ENCODE results near the gene GPR82.

GPR82 gene

DNA sequence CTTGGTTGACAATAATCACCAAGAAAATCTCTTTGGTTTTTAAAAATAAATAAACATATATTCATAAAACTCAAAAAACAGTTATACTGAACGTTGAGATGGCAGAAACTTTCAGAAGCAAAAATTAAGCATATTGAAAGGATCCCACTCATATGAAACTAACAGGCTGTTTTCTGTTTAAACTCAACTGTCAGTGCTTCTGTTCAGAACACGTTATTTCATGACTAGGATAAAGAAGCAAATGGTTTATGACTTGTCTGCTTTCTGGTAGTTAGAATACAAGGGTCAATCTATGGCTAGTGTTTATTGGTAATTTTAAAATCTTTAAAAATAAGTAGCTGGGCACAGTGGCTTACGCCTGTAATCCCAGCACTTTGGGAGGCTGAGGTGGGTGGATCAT is 4.1 kb downstream of the GPR82 start:
- Mint-ChIP-seq H3K4me1 (ENCODE audit: low read depth) (peaks cover 7% of the 10 kb centered on the region), H3K27me3 (no peaks in the 10 kb centered on the region), H3K4me3 (no peak overlapping the region), H3K36me3 (ENCODE audit: low read depth) (peaks cover 7% of the 10 kb centered on the region), H3K27ac (no peak overlapping the region), H3K9me3 (no peaks in the 10 kb centered on the region)
- intact Hi-C loops (cut with micrococcal nuclease), result no loop called here

- H3K27me3 Mint-ChIP-seq, result no peaks in the 10 kb centered on the region
- no peak overlapping the region for H3K4me3 Mint-ChIP-seq
- peaks cover 13% of the 10 kb centered on the region for H3K4me1 Mint-ChIP-seq (ENCODE audit: low read depth)
- H3K27ac Mint-ChIP-seq, result no peak overlapping the region
- H3K9me3 Mint-ChIP-seq, result no peaks in the 10 kb centered on the region
- peaks cover 7% of the 10 kb centered on the region for H3K36me3 Mint-ChIP-seq (ENCODE audit: low read depth)
- intact Hi-C loops (cut with micrococcal nuclease), result loop anchor here (10.0 kb wide), 1 partner anchor 45 kb away; the partner anchor contains the start of gene GPR34
Observed at GRCh38 chrX:41730081-41730480, 6.1 kb downstream of the GPR82 start.

GRCh38 chrX:41732260-41732659 is 8.3 kb downstream of the GPR82 start:
- H3K4me1 Mint-ChIP-seq (ENCODE audit: low read depth), result peaks cover 27% of the 10 kb centered on the region
- peaks cover 3% of the 10 kb centered on the region for H3K36me3 Mint-ChIP-seq (ENCODE audit: low read depth)
- H3K27ac Mint-ChIP-seq, result peak overlapping the region; percentile 75
- intact Hi-C loops (cut with micrococcal nuclease), result loop anchor here (10.0 kb wide), 1 partner anchor 47 kb away; the partner anchor contains the start of gene GPR34
- H3K27me3 Mint-ChIP-seq, result no peaks in the 10 kb centered on the region
- H3K4me3 Mint-ChIP-seq, result no peak overlapping the region
- no peaks in the 10 kb centered on the region for H3K9me3 Mint-ChIP-seq

GRCh38 chrX:41733939-41734338 is 10.0 kb downstream of the GPR82 start:
- no peaks in the 10 kb centered on the region for H3K9me3 Mint-ChIP-seq
- H3K27ac Mint-ChIP-seq, result peak overlapping the region; percentile 62
- peak overlapping the region; percentile 32 for H3K4me3 Mint-ChIP-seq

DNA sequence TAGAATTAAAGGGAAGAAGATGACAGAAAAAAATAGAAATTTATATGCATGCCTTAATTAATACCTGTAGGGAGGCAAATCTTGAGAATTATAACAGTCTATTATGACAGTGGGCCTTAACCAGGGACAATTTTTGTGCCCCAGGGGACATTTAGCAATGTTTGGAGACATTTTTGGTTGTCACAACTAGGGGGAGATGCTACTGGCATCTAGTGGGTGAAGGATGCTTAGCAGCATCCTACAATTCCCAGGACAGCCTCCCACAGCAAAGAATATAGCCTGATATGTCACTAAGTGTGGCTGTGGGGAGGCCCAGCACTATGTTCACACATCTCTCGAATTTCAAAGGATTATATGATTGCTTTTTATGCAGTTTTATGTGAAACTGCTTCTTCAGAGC is 10.5 kb downstream of the GPR82 start:
- H3K4me3 Mint-ChIP-seq, result peak overlapping the region; percentile 32
- H3K9me3 Mint-ChIP-seq, result no peaks in the 10 kb centered on the region
- no peaks in the 10 kb centered on the region for H3K27me3 Mint-ChIP-seq
- no peaks in the 10 kb centered on the region for H3K36me3 Mint-ChIP-seq (ENCODE audit: low read depth)
- H3K27ac Mint-ChIP-seq, result peak overlapping the region; percentile 62
- peaks cover 27% of the 10 kb centered on the region for H3K4me1 Mint-ChIP-seq (ENCODE audit: low read depth)
- intact Hi-C loops (cut with micrococcal nuclease), result loop anchor here (10.0 kb wide), 1 partner anchor 50 kb away; the partner anchor contains the start of gene GPR34

More at GRCh38 chrX:41733939-41734338, 10.0 kb downstream of the GPR82 start:
- H3K4me1 Mint-ChIP-seq (ENCODE audit: low read depth), result peaks cover 27% of the 10 kb centered on the region
- H3K36me3 Mint-ChIP-seq (ENCODE audit: low read depth), result no peaks in the 10 kb centered on the region
- intact Hi-C loops (cut with micrococcal nuclease), result loop anchor here (10.0 kb wide), 1 partner anchor 49 kb away; the partner anchor contains the start of gene GPR34
- H3K27me3 Mint-ChIP-seq, result no peaks in the 10 kb centered on the region

DNA sequence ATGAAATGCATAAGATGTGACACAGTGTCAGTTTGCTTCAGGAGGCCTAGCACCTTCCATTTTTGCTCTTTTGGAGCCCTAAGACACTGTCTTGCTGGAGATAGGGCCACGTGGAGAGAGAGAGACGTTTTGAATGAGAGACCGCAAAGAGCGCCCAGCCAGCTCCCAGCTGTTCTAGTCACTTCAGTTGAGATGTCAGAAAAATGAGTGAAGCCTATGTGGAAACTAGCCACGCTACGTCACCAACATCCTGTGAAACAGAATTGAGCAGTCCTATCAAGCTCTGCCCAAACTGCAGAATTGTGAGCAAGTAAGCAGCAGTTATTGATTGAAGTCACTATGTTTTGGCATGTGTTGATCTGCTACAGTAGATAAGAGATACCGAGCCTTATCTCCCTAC is 13.1 kb downstream of the GPR82 start:
- no peaks in the 10 kb centered on the region for H3K9me3 Mint-ChIP-seq
- no peak overlapping the region for H3K27ac Mint-ChIP-seq
- no peak overlapping the region for H3K4me3 Mint-ChIP-seq
- H3K36me3 Mint-ChIP-seq (ENCODE audit: low read depth), result no peaks in the 10 kb centered on the region
- intact Hi-C loops (cut with micrococcal nuclease), result loop anchor here (10.0 kb wide), 1 partner anchor 52 kb away; the partner anchor contains the start of gene GPR34
- no peaks in the 10 kb centered on the region for H3K27me3 Mint-ChIP-seq
- peaks cover 33% of the 10 kb centered on the region for H3K4me1 Mint-ChIP-seq (ENCODE audit: low read depth)

DNA sequence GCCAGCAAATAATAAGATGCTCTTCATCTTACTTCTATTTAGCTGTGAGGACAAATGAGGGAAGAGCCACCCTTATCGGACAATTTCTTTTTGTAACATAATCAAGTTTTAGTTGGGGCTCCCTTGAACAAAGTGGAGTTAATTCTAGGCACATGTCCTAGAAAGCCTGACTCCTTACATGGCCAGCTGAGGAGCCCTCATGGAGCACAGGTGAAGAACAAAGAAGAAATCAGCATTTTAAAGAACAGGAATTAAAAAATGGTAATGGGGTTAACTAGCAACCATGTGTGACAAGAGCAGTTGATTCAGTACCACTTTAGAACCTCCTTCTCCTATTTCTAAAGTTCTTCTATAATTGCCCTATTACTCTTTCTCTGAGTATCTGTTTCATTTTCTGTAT is 15.9 kb downstream of the GPR82 start:
- H3K36me3 Mint-ChIP-seq (ENCODE audit: low read depth), result no peaks in the 10 kb centered on the region
- no peak overlapping the region for H3K4me3 Mint-ChIP-seq
- H3K27ac Mint-ChIP-seq, result peak overlapping the region; percentile 45
- H3K4me1 Mint-ChIP-seq (ENCODE audit: low read depth), result peaks cover 33% of the 10 kb centered on the region
- no peaks in the 10 kb centered on the region for H3K9me3 Mint-ChIP-seq
- no peaks in the 10 kb centered on the region for H3K27me3 Mint-ChIP-seq
- intact Hi-C loops (cut with micrococcal nuclease), result loop anchor here (10.0 kb wide), 1 partner anchor 55 kb away; the partner anchor contains the start of gene GPR34

GRCh38 chrX:41750716-41751115 is 26.7 kb downstream of the GPR82 start:
- no peak overlapping the region for H3K4me3 Mint-ChIP-seq
- no peaks in the 10 kb centered on the region for H3K4me1 Mint-ChIP-seq (ENCODE audit: low read depth)
- intact Hi-C loops (cut with micrococcal nuclease), result no loop called here
- H3K27ac Mint-ChIP-seq, result no peak overlapping the region
- H3K9me3 Mint-ChIP-seq, result no peaks in the 10 kb centered on the region
- H3K36me3 Mint-ChIP-seq (ENCODE audit: low read depth), result no peaks in the 10 kb centered on the region
- peaks cover 2% of the 10 kb centered on the region for H3K27me3 Mint-ChIP-seq

- intact Hi-C loops (cut with micrococcal nuclease), result no loop called here
- Mint-ChIP-seq H3K4me1 (ENCODE audit: low read depth) (no peaks in the 10 kb centered on the region), H3K27me3 (no peaks in the 10 kb centered on the region), H3K27ac (no peak overlapping the region), H3K9me3 (no peaks in the 10 kb centered on the region), H3K4me3 (no peak overlapping the region), H3K36me3 (ENCODE audit: low read depth) (no peaks in the 10 kb centered on the region)
Observed at GRCh38 chrX:41758401-41758800, 34.4 kb downstream of the GPR82 start.

DNA sequence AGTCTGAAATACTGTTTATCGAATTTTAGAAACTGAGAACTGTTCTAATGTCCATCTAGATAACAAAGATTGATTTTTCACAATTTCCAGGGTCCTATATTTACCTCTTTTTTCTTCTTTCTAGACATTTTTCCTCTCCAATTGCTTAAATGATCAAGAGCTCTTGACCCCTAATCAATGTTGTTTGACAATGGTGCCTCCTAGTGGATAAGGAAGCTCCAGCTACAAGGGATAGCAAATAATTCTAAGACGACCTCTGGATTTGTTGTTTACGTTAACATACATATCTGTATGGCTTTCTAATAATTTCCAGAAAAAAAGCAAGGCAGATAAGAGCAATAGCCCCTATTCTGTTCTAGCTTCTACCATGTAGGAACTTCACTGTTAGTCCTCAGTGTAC is 35.8 kb downstream of the GPR82 start:
- no peak overlapping the region for H3K27ac Mint-ChIP-seq
- no peaks in the 10 kb centered on the region for H3K27me3 Mint-ChIP-seq
- no peak overlapping the region for H3K4me3 Mint-ChIP-seq
- no peaks in the 10 kb centered on the region for H3K4me1 Mint-ChIP-seq (ENCODE audit: low read depth)
- H3K9me3 Mint-ChIP-seq, result no peaks in the 10 kb centered on the region
- intact Hi-C loops (cut with micrococcal nuclease), result loop anchor here (1.0 kb wide), 1 partner anchor 202 kb away; no protein-coding TSS in a partner anchor
- no peaks in the 10 kb centered on the region for H3K36me3 Mint-ChIP-seq (ENCODE audit: low read depth)

- Mint-ChIP-seq H3K9me3 (no peaks in the 10 kb centered on the region), H3K4me3 (no peak overlapping the region), H3K4me1 (ENCODE audit: low read depth) (no peaks in the 10 kb centered on the region), H3K27ac (no peak overlapping the region), H3K27me3 (no peaks in the 10 kb centered on the region), H3K36me3 (ENCODE audit: low read depth) (no peaks in the 10 kb centered on the region)
- intact Hi-C loops (cut with micrococcal nuclease), result no loop called here
Observed at GRCh38 chrX:41761169-41761568, 37.2 kb downstream of the GPR82 start.

GRCh38 chrX:41761702-41762101 is 37.7 kb downstream of the GPR82 start:
- H3K36me3 Mint-ChIP-seq (ENCODE audit: low read depth), result no peaks in the 10 kb centered on the region
- H3K27ac Mint-ChIP-seq, result no peak overlapping the region
- H3K4me1 Mint-ChIP-seq (ENCODE audit: low read depth), result no peaks in the 10 kb centered on the region
- H3K9me3 Mint-ChIP-seq, result no peaks in the 10 kb centered on the region
- intact Hi-C loops (cut with micrococcal nuclease), result no loop called here
- no peaks in the 10 kb centered on the region for H3K27me3 Mint-ChIP-seq
- no peak overlapping the region for H3K4me3 Mint-ChIP-seq

GRCh38 chrX:41779030-41779564 is 55.1 kb downstream of the GPR82 start:
- Mint-ChIP-seq H3K36me3 (ENCODE audit: low read depth) (no peaks in the 10 kb centered on the region), H3K27ac (no peak overlapping the region)
- intact Hi-C loops (cut with micrococcal nuclease), result no loop called here

More at GRCh38 chrX:41779030-41779564, 55.1 kb downstream of the GPR82 start:
- Mint-ChIP-seq H3K9me3 (no peaks in the 10 kb centered on the region), H3K4me3 (no peak overlapping the region), H3K27me3 (no peaks in the 10 kb centered on the region), H3K4me1 (ENCODE audit: low read depth) (no peaks in the 10 kb centered on the region)
